Glutamatergic neuron (in vitro differentiated cells): ENCODE results near the gene C1orf74. TPM values are rescaled to one million over a fixed set of nuclear protein-coding genes. Genes with fewer than 3 reads are reported as not detected.

Experiments
- DNase-seq: peaks from one replicate; pipeline ENCODE4 v3.0.0; 2022
- H3K27ac Mint-ChIP-seq: one replicate; pipeline ENCODE4 v1.8.0; 2020; ENCODE audit warnings: mild to moderate bottlenecking, mixed read lengths, inconsistent platforms; ENCODE audit not compliant: unreplicated experiment
- H3K27me3 Mint-ChIP-seq: one replicate; pipeline ENCODE4 v1.8.0; 2020; ENCODE audit warnings: mild to moderate bottlenecking, moderate library complexity, mixed read lengths, inconsistent platforms; ENCODE audit not compliant: unreplicated experiment
- H3K36me3 Mint-ChIP-seq: one replicate; pipeline ENCODE4 v1.8.0; 2020; ENCODE audit warnings: mild to moderate bottlenecking, mixed read lengths, inconsistent platforms; ENCODE audit not compliant: unreplicated experiment
- H3K4me1 Mint-ChIP-seq: one replicate; pipeline ENCODE4 v1.8.0; 2020; ENCODE audit warnings: mild to moderate bottlenecking, low read depth, mixed read lengths, inconsistent platforms; ENCODE audit not compliant: unreplicated experiment
- H3K4me3 Mint-ChIP-seq: one replicate; pipeline ENCODE4 v1.8.0; 2020; ENCODE audit warnings: mild to moderate bottlenecking, mixed read lengths, inconsistent platforms; ENCODE audit not compliant: unreplicated experiment
- H3K9me3 Mint-ChIP-seq: one replicate; pipeline ENCODE4 v1.8.0; 2020; ENCODE audit warnings: mild to moderate bottlenecking, moderate library complexity, mixed read lengths, inconsistent platforms; ENCODE audit not compliant: unreplicated experiment
- CTCF ChIP-seq: fragments of 200-600 bp; sonication (generic); IDR thresholded peaks from one replicate; pipeline ENCODE4 v1.5.0; 2021; ENCODE audit not compliant: partially characterized antibody, unreplicated experiment
- total RNA-seq: library from RNA; stranded (reverse); fragmentation: NEBNext Ultra II Directional; extraction: Animal tissue kit (Norgen Biotek cat#: 25700); gene quantifications from one replicate; pipeline ENCODE4 v1.2.1, GENCODE V29; 2021; ENCODE audit not compliant: unreplicated experiment

C1orf74 gene
- total RNA-seq, 1 donor from 2014 or later, result 2.3 TPM

- no peak for TF ChIP-seq CTCF
- peaks cover 5% of the 10 kb centered on the region for H3K27me3 Mint-ChIP-seq
- no peaks in the 10 kb centered on the region for H3K36me3 Mint-ChIP-seq
- H3K9me3 Mint-ChIP-seq, result no peaks in the 10 kb centered on the region
- no peak overlapping the region for H3K27ac Mint-ChIP-seq
- no peak overlapping the region for H3K4me3 Mint-ChIP-seq
- H3K4me1 Mint-ChIP-seq, result peaks cover 6% of the 10 kb centered on the region
- DNase-seq, result no peak
These were observed 23.1 kb upstream of the C1orf74 start for GRCh38 chr1:209807509-209807908.

GRCh38 chr1:209805875-209806760 lies 21.8 kb upstream of the C1orf74 start, which contains the start of gene IRF6:
Gene IRF6, minus strand, starts transcription at chr1:209806142. Its CDS starts 4,729 bp downstream, at chr1:209801413.
- H3K4me3 Mint-ChIP-seq, result peak within 1 kb of the TSS; percentile 80
- no peak within 1 kb of the TSS for H3K27ac Mint-ChIP-seq
- no peaks in the 10 kb centered on the region for H3K36me3 Mint-ChIP-seq
- no peaks in the 10 kb centered on the region for H3K9me3 Mint-ChIP-seq
- peak; percentile 74 for DNase-seq
- TF ChIP-seq CTCF, result no peak
- peaks cover 5% of the 10 kb centered on the region for H3K4me1 Mint-ChIP-seq
- H3K27me3 Mint-ChIP-seq, result peaks cover 7% of the 10 kb centered on the region

GRCh38 chr1:209805341-209805781 lies 21.0 kb upstream of the C1orf74 start:
- no peak for TF ChIP-seq CTCF
- H3K4me1 Mint-ChIP-seq, result peaks cover 1% of the 10 kb centered on the region
- no peaks in the 10 kb centered on the region for H3K36me3 Mint-ChIP-seq
- no peak for DNase-seq
- H3K27me3 Mint-ChIP-seq, result peaks cover 7% of the 10 kb centered on the region
- peak overlapping the region; percentile 80 for H3K4me3 Mint-ChIP-seq
- H3K27ac Mint-ChIP-seq, result no peak overlapping the region
- H3K9me3 Mint-ChIP-seq, result no peaks in the 10 kb centered on the region

- Mint-ChIP-seq H3K36me3 (no peaks in the 10 kb centered on the region), H3K27ac (no peak overlapping the region), H3K9me3 (no peaks in the 10 kb centered on the region), H3K4me3 (no peak overlapping the region), H3K27me3 (peaks cover 7% of the 10 kb centered on the region), H3K4me1 (peaks cover 1% of the 10 kb centered on the region)
- no peak for TF ChIP-seq CTCF
- DNase-seq, result no peak
These were observed 19.2 kb upstream of the C1orf74 start for GRCh38 chr1:209803568-209803967.

- no peak for DNase-seq
- Mint-ChIP-seq H3K27me3 (peaks cover 7% of the 10 kb centered on the region), H3K36me3 (no peaks in the 10 kb centered on the region), H3K9me3 (no peaks in the 10 kb centered on the region), H3K4me1 (peaks cover 1% of the 10 kb centered on the region), H3K4me3 (no peak overlapping the region), H3K27ac (no peak overlapping the region)
- no peak for TF ChIP-seq CTCF
These were observed 18.4 kb upstream of the C1orf74 start for GRCh38 chr1:209802780-209803152.
